GM18867 (cell line): ENCODE data around the gene KDM5B.
"Not testable (repeated sequence)": the region's sequence is repeated elsewhere in the genome, so short reads cannot be mapped to it uniquely, and the experiment has no call there.

Experiments used
- ATAC-seq: cut with Tn5 transposase; IDR thresholded peaks from one replicate; pipeline ENCODE4 v1.9.1; 2021; ENCODE audit warnings: mild to moderate bottlenecking, moderate library complexity; ENCODE audit not compliant: unreplicated experiment

Gene KDM5B

GRCh38 chr1:202807926-202808757 lies at the start of gene KDM5B:
TSS of gene KDM5B (minus strand) at chr1:202808421. CDS start at chr1:202808305, 116 bp downstream.
- ATAC-seq: no peak

DNA sequence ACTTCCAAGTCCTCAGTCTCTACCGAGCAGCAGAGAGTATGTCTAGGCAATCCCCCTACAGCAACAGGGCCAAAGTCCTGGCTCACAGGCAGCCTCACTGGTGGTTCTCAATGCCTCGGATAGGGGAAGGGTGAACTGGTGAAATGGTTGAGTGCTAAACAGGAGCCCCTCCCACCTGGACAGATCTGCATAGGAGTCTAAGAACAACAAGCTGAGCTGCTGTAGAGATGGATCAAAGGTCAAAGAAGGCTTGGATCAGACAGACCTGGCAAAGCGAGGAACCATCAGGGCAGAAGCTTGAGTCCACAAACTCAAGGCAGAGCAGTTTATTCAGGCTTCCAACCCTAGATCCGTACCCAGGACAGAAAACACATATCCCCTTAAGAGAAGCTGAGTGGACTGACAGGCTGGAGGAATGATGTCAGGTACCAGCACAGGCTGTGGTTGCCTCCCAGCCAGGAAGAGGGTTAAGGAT lies 49.0 kb upstream of the KDM5B start:
- ATAC-seq: no peak

- no peak for ATAC-seq
Measured at GRCh38 chr1:202856014-202856413, 47.8 kb upstream of the KDM5B start.

DNA sequence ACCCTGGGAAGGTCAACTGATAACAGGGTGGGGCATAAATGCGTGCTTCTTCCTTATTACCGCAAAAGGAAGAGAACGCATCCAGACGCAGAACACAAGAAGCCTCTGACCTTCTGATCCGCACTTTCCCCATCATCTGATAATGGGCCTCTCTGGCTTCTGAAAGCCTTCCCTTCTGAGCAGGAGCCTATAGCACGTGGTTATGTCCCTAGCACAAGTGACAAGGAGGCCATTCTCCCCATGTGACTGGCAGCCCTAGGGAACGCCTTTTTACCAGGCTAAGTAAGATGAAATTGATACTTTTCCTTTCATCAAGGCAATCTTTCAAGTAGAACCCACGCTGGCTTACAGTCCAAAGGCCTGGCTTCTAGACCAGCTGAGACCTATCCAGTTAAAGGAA lies 46.6 kb upstream of the KDM5B start:
- no peak for ATAC-seq

GRCh38 chr1:202852163-202852904 lies 44.1 kb upstream of the KDM5B start:
- ATAC-seq: no peak

DNA sequence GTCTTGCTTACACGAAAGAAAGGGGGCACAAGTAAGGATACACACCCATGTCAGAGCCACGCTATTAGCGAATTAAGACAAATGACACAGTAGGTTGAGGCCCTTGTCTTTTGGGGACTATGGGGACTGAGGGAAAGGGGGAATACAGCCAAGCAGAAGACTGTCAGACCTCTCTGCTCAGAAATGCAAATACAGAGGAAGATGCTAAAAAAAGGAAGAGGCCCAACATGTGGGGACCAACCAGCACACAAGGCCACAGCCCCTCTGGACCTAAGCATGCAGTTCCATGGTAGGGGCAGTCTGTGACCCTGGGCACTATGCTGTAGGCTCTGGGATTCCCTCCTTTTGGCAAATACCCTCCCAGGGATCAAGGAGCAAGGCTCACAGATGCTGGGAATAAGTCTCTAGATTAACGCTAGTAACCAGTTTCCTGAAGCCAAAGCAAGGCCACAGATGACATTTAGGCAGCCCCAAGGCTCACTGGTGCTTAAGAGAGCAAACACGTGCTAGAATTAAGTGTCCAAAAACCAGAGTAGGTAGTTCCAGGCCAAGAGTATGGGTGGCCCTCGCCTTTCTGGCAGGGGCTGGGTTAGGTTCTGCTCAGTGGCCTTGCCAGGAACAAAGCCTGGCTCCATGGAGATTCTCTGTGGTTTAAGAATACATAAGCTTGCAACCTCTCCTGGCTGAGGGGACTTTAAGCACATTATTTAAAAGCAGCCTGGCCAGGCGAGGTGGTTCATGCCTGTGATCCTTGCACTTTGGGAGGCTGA lies 42.6 kb upstream of the KDM5B start:
- no peak for ATAC-seq

DNA sequence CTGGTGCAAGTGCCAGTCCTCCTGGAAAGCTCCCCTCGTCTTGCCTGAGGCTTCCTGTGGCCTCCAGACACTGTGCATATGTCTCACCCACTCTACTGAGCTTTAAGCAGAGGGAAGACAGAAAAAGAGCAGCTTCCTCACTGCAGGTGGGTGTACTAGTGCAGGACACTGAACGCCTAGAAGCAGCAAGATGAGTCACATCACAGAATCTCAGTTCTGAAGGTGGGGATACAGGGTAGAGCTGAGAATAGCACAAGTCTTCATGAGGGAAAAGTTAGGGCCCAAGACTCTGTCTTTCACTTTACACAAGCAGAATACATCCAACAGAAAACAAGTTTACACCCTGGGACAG lies 39.9 kb upstream of the KDM5B start:
- peak; percentile 77 for ATAC-seq

- no peak for ATAC-seq
Measured at GRCh38 chr1:202844935-202845334, 36.7 kb upstream of the KDM5B start.

DNA sequence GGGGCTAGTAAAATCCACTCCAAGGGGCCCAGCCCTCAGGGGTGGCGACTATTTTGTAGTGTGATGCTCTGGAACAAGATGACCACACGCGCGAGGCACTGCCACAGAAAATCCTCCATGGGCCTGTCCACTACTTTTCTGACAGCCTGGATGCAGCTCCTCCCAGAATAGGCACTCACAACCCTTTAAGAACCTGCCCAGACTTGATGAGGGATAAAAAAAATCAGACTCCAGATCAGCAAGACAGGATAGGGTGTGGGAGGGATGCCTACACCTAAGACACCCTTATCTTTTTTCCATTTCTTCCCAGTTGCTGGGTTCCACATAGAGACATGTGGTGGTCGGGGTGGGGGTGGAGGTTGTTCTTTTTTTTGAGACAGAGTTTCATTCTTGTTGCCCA lies 36.0 kb upstream of the KDM5B start:
- no peak for ATAC-seq

- no peak for ATAC-seq
Measured at GRCh38 chr1:202843081-202843480, 34.9 kb upstream of the KDM5B start.

DNA sequence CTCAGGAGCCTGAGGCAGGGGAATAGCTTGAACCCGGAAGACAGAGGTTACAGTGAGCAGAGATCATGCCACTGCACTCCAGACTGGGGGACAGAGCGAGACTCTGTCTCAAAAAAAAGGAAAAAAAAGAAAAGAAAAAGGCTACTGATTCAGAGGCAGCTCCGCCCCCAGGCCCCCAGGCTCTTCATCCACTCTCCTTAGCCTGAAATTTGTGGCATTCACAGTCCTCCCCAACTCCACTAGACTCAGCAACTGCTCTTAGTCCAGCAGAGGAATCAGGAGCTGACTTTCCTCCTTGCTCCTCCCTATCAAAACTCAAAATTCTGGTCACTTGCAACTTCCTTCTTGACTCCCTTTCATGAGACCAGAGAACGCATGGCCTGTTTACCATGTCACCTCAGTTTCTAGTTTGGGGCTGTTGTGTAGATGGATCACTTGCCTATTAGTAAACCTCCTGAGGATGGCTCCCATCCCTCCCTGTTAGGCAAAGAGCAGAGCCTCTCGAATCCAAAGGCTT lies 29.6 kb upstream of the KDM5B start:
- no peak for ATAC-seq

DNA sequence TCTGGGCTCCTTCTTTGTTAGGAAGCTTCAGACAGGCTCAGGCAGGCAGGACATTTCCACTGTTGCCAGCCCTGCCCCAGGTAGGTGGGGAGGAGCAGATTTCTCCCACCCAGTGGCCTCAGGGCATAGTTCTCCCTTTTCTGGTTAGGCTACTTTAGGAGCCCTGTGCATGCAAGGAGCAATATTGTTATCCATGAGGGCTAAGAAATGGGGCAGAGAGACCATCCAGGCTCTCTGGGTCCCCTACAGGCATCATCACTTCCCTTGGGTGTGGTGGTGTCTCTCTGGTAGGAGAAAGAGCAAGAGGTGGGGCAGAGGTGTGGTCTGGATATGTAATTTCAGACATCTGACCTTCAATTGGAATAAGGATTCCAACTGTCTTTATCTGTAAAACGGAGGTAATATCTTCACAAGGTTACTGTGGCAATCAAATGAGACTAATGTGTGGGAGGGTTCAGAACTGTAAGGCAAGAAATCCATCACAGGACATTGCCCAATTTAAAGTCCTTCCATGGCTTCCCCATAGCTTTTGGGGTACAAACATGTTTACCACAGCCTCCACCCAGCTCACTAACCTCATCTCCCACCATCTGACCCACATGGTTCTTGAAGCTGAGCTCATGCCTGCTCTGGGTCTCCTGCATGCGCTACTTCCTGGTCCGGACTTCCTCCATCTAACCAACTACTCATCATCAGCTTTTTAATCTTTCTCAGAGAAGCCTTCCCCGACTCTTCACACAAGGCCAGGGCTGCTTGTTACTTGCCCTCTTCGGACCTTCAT lies 28.6 kb upstream of the KDM5B start:
- no peak for ATAC-seq

DNA sequence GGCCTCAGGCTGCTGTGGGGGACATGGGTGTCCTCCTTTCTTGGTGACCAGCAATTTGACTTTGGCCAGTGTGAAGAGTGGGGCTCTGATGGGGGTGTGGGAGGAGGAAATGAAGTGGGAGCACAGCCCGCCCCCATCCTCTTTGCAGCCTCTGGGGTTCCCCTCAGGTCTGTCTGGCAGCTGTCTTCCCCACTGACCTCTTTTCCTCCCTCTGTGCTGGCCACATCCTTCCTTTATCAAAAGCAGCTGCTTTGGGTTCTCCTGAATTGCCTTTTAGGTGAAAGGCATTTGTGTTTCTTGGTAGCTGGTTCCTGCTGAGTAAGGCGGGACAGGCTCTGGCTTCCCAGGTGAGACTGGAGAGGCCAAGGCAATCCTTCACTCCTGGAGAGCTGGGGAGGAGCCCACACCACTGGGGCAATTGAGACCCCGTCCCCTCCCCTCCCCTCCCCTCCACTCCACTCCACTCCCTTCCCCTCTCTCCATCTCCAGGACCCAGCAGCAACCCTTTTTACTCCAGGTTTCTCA lies 27.4 kb upstream of the KDM5B start:
- ATAC-seq: no peak

- ATAC-seq: no peak
Measured at GRCh38 chr1:202834771-202835547, 26.7 kb upstream of the KDM5B start.

GRCh38 chr1:202831906-202832305 lies 23.7 kb upstream of the KDM5B start:
- ATAC-seq: no peak

- ATAC-seq: not testable (repeated sequence)
Measured at GRCh38 chr1:202829223-202829622, 21.0 kb upstream of the KDM5B start.

DNA sequence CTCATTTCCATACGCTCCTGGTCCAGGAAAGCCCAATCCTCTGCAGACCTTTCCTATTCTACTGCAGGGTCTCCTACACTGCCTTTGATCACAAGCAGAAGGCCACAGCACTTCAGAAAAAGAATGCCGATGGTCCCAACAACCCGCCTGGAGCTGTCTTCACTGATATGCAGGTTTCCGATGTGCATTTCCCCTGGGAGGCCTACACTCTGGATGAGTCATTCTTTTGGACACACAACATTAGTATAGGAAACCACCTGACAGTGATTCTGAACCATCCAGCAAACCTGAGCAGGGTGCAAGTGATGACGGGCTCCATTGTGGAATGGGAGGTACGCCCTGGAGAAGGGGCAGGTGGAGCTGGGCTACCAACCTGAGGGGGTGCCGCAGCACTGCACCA lies 17.5 kb upstream of the KDM5B start:
- no peak for ATAC-seq

DNA sequence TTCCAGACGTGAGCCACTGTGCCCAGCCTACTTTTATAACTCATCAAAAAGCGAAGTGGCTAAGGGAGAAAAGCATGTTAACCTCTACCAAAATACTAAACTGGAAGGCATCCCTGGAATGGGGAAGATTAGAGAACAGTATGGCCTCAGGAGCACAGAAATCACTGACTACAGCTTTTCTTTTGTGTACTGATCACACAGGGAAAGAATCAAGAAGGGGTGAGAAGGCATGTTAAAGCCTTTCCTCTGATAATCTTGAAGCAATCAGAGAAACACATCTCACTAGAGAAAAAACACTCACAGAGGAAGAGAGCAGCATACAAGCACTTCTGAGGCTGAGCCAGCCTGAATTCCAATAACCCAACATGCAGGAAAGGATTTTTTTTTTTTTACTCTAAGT lies 13.2 kb upstream of the KDM5B start:
- ATAC-seq: no peak

DNA sequence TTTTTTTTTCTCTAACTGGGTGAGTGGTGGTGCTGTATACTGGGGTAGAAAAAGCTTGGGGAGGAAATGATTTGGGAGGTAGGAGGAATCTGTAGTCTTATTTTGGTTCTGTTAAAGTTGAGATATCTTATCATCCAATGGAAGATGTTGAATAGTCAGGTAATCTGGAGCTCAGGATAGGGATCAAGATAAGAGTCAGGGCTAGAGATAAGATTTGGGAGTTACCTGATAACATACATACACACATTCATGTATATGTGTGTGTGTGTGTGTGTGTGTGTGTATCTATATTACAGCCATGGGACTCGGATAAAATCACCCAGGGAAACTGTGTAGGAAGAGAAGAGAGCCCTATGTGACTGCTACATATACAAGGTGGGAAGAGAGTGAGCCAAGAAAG lies 10.6 kb upstream of the KDM5B start:
- no peak for ATAC-seq
